ENCODE results near the gene PPP2R2C.

Gene PPP2R2C

GRCh38 chr4:6278801-6279197 lies 193.6 kb downstream of the PPP2R2C start:
- no peak for DNase-seq

GRCh38 chr4:6277935-6278800 lies 194.2 kb downstream of the PPP2R2C start:
- no peak for DNase-seq

DNA sequence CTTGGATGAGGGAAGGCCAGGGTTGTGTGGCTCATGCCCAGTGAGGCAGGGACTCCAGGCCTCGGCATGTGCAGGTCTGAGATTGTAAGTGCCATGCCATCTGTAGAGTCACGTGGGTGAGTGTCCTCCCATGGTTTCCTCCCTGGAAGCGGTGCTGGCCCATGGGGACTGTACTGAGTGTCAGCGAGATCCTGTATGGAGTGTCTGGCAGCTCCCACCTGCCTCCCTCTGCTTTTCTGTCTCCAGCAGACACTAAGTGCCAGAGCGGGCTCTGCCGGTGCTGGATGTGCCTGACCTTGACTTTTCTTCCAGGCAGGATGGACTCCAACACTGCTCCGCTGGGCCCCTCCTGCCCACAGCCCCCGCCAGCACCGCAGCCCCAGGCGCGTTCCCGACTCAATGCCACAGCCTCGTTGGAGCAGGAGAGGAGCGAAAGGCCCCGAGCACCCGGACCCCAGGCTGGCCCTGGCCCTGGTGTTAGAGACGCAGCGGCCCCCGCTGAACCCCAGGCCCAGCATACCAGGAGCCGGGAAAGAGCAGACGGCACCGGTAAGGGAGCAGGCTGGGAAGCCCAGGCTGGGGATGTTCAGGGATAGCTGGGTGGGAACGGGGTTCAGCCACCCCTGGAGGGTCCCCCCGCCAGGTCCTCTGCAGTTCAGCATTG lies 195.1 kb downstream of the PPP2R2C start:
- DNase-seq: no peak

DNA sequence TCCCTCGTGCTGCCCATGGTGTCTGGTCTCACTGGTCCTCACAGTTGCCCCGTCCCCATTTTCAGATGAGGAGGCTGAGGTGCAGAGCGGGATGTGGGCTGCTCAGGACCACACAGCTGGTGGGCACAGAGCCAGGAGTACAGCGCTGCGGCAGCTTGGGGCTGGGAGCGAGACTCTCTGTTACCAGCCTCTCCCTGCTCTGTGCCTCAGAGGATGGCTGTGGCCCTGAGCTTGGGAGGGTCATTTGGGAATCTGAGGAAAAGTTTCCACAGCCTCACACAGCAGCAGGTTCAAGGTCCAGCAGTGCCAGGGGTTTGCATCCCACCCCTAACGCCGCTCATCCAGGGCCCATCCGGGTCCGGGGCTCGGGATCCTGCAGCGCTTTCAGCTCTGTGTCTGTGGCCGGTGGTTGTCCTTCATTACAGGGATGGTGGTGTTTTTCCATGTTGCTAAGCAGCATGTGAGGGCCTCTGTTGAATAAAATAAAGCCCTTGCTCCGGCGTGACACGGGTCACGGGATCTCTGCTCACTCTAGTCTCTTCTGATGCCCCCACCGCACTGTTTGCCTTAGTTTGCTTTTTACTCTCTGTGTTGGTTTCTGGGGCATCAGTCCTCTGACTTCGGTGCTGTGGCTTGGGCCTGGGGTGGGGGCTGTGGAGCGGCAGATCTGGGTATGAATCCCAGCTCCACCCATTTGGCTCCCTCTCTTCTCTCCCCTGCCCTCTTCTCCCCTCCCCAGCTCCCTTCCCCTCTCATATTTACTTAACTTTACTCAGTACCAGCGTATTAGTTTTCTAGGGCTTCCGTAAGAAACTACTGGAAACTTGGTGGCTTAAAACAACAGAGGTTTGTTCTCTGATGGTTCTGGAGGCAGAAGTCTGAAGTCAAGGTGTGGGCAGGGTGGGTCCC lies 196.3 kb downstream of the PPP2R2C start:
- DNase-seq: no peak

GRCh38 chr4:6275351-6275750 lies 197.1 kb downstream of the PPP2R2C start:
- DNase-seq: no peak

DNA sequence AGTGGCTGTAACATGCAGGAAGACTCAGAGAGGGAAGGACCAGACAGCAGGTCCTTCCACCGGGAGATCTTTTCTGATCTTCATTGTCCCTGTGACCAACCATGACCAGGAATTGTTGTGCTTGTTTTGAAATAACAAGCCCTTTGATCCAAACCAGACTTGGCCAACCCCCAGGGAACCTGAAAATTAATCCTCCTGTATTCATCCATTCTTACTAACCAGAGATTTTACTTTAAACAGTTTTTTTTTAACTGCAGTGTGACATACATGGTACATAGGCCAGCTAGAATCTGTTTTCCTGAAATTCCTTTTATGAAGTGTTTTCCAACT lies 198.8 kb downstream of the PPP2R2C start:
- DNase-seq: no peak

GRCh38 chr4:6272863-6273660 lies 199.4 kb downstream of the PPP2R2C start:
- DNase-seq: no peak

DNA sequence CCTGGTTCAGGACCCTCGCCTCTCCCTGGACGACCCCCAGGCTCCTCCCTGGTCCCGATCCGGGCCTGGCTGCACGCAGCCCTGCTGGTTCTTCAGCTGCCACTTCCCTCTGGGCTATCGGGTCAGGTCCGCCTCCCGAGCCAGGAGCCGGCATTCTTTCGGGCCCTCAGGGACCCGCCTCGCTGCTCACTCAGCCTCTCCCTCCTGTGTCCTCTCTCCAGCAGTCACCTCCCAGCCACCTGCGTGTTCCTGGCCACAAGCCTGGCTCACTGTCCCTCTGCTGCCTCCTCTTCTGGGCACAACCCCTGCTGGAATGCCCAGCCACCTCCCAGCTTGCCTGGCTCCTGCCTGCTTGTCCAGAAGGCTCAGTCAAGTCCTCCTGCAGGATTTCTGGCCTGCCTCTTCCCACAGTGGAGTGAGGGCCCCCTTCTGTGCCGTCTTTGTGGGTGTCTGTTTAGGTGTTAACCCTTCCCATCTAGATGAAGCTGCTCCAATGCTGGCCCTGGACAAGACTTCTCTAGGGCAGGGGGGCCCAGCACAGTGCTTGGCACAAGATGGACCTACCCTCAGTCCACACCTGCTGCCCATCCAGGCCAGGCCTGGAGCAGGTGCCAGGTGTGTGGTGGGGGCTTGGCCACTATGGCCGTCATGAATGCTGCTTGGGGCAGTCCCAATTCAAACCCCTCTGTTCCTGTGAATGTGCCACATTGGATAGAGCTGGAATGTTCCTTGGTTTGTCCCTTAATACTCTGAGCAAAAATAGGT lies 200.5 kb downstream of the PPP2R2C start:
- no peak for DNase-seq

GRCh38 chr4:6271206-6271605 lies 201.2 kb downstream of the PPP2R2C start:
- no peak for DNase-seq

GRCh38 chr4:6270636-6271121 lies 201.7 kb downstream of the PPP2R2C start:
- no peak for DNase-seq
